ENCODE measurements around the gene ASMTL. TPM values are rescaled to one million over a fixed set of nuclear protein-coding genes. Genes with fewer than 3 reads are reported as not detected.

Gene ASMTL
- total RNA-seq, 1 donor from 2014 or later = 19.1 TPM

DNA sequence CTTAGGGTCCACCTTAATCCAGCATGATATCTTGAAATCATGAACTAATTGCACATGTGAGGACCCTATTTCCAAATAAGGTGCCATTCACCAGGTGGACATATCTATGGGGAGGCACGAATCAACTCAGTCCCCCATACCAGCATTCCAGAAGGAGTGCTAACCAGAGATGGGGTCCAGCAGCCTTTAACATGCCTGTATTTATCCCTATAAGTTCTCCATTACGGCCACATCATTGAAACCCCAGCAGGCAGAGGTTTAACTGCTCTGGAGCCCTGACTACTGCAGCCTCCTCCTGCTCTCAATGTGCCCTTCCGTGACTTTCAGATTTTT lies 3.2 kb upstream of the ASMTL start:
- Histone ChIP-seq H3K4me1 (peaks cover 14% of the 10 kb centered on the region), H3K4me3 (no peak overlapping the region), H3K27ac (no peak overlapping the region), H3K36me3 (no peaks in the 10 kb centered on the region), H3K9me3 (no peaks in the 10 kb centered on the region), H3K27me3 (ENCODE audit: low read depth) (no peaks in the 10 kb centered on the region)
- intact Hi-C loops (cut with DNase I) = no loop called here
- no peak for ATAC-seq
- TF ChIP-seq, protein P1, sequence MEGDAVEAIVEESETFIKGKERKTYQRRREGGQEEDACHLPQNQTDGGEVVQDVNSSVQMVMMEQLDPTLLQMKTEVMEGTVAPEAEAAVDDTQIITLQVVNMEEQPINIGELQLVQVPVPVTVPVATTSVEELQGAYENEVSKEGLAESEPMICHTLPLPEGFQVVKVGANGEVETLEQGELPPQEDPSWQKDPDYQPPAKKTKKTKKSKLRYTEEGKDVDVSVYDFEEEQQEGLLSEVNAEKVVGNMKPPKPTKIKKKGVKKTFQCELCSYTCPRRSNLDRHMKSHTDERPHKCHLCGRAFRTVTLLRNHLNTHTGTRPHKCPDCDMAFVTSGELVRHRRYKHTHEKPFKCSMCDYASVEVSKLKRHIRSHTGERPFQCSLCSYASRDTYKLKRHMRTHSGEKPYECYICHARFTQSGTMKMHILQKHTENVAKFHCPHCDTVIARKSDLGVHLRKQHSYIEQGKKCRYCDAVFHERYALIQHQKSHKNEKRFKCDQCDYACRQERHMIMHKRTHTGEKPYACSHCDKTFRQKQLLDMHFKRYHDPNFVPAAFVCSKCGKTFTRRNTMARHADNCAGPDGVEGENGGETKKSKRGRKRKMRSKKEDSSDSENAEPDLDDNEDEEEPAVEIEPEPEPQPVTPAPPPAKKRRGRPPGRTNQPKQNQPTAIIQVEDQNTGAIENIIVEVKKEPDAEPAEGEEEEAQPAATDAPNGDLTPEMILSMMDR (IDR thresholded peaks at IDR 0.05) = no peak
- no peak for DNase-seq

DNA sequence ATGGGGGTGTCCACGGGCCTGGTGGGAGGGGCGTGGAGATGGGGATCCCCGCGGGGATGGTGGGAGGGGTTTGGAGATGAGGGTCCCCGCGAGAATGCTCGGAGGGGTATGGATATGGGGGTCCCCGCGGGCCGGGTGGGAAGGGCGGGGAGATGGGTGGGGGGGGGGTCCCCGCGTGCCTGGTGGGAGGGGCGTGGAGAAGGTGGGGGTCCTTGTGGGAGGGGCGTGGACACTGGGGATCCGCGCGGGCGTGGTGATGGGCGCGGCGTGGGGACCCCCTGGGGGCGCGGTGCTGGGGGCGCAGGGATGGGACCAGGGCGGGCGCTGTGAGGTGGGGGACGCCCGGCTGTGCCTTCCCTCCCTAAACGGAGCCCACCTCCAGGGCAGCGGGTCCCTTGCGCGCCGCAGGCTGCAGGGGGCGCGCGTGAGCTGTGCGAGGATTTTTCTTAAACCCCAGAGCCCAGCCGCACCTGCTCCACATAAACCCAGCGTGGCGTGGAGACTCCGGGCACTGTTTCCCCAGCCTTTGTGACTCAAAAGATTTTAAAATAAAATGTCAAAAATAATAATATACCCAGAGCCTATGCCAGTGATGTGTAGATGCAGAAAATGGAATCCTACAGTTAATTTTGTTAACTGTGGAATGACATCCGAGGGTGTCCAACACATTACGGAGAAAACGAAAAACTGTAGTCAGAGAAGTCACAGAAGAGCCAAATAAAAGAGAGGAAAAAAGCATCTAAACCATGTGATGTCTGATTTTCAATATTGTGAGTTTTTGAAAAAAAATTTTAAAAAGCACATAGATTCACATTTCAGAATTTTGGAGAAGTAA lies 1.5 kb upstream of the ASMTL start:
- DNase-seq (peak; percentile 90), ATAC-seq (peak; percentile 54 to 56)
- TF ChIP-seq, protein P1 (IDR thresholded peaks at IDR 0.05) = peak; percentile 96
- H3K27ac ChIP-seq = no peak overlapping the region
- peaks cover 14% of the 10 kb centered on the region for H3K4me1 ChIP-seq
- no peaks in the 10 kb centered on the region for H3K27me3 ChIP-seq (ENCODE audit: low read depth)
- no peaks in the 10 kb centered on the region for H3K36me3 ChIP-seq
- no peaks in the 10 kb centered on the region for H3K9me3 ChIP-seq
- intact Hi-C loops (cut with DNase I) = no loop called here
- peak overlapping the region; percentile 53 for H3K4me3 ChIP-seq

DNA sequence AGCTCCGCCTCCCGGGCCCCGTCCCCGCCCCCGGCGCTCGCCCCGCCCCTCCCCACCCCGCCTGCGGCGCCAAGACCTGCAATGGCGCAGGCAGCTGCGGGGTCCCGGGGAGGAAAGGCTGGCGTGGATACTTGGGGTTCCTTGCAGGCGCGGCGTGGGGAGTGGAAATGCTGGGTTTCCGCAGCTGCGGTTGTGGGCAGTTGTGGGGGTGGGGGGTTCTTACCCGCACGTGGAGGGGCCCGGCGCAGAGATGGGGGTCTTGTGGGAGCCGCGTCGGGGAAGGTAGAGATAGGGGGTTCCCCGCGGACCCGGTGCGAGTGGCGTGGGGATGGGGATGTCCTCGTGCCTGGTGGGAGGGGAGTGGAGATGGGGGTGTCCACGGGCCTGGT lies 680 bp upstream of the ASMTL start:
- Histone ChIP-seq H3K27me3 (ENCODE audit: low read depth) (no peaks in the 10 kb centered on the region), H3K4me1 (peaks cover 14% of the 10 kb centered on the region), H3K4me3 (peak overlapping the region; percentile 57), H3K27ac (peak overlapping the region; percentile 85), H3K36me3 (no peaks in the 10 kb centered on the region), H3K9me3 (no peaks in the 10 kb centered on the region)
- DNase-seq (peak; percentile 87), ATAC-seq (peak; percentile 34 to 36)
- TF ChIP-seq, protein P1 (IDR thresholded peaks at IDR 0.05) = no peak
- intact Hi-C loops (cut with DNase I) = no loop called here

DNA sequence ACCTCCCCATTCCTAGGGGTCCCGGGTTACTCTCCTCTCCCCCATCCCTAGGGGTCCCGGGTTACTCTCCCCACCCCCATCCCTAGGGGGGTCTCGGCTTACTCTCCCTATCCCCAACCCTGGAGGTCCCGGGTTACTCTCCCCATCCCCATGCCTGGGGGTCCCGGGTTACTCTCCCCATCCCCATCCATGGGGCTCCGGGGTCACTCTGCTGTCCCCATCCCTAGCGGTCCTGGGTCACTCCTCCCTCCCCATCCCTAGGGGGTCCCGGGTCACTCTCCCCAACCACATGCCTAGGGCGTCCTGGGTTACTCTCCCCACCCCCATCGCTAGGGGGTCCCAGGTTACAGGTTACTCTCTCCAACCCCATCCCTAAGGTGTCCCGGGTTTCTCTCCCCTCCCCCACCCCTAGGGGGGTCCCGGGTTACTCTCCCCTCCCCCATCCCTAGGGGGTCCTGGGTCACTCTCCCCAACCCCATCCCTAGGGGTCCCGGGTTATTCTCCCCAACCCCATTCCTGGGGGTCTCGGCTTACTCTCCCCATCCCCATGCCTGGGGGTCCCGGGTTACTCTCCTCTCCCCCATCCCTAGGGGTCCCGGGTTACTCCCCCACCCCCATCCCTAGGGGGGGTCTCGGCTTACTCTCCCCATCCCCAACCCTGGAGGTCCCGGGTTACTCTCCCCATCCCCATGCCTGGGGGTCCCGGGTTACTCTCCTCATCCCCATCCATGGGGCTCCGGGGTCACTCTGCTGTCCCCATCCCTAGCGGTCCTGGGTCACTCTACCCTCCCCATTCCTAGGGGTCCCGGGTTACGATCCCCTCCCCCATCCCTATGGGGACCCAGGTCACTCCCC lies 821 bp downstream of the ASMTL start:
- TF ChIP-seq, protein P1 (IDR thresholded peaks at IDR 0.05) = no peak
- H3K27me3 ChIP-seq (ENCODE audit: low read depth) = no peaks in the 10 kb centered on the region
- intact Hi-C loops (cut with DNase I) = no loop called here
- no peaks in the 10 kb centered on the region for H3K9me3 ChIP-seq
- no peaks in the 10 kb centered on the region for H3K36me3 ChIP-seq
- DNase-seq = no peak
- H3K4me3 ChIP-seq = peak overlapping the region; percentile 74
- ATAC-seq = no peak
- peak overlapping the region; percentile 78 for H3K27ac ChIP-seq
- H3K4me1 ChIP-seq = peaks cover 14% of the 10 kb centered on the region

DNA sequence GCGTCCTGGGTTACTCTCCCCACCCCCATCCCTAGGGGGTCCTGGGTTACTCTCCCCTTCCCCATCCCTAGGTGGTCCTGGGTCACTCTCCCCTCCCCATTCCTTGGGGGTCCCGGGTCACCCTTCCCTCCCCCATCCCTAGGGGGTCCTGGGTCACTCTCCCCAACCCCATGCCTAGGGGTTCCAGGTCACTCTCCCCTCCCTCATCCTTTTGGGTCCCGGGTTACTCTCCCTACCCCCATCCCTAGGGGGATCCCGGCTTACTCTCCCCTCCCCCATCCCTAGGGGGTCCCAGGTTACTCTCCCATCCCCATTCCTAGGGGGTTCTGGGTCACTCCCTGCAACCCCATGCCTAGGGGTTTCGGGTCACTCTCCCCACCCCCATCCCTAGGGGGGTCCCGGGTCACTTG lies 1.5 kb downstream of the ASMTL start:
- Histone ChIP-seq H3K4me3 (no peak overlapping the region), H3K4me1 (peaks cover 14% of the 10 kb centered on the region), H3K36me3 (no peaks in the 10 kb centered on the region), H3K27me3 (ENCODE audit: low read depth) (no peaks in the 10 kb centered on the region), H3K27ac (no peak overlapping the region), H3K9me3 (no peaks in the 10 kb centered on the region)
- TF ChIP-seq, protein P1 (IDR thresholded peaks at IDR 0.05) = no peak
- intact Hi-C loops (cut with DNase I) = no loop called here
- no peak for ATAC-seq
- no peak for DNase-seq
